ENCODE measurements around the gene CUZD1. TPM values are rescaled to one million over a fixed set of nuclear protein-coding genes. Genes with fewer than 3 reads are reported as not detected.

CUZD1 gene
- total RNA-seq, 1 donor from 2014 or later: 0.43 TPM

GRCh38 chr10:122835908-122836307 lies 9.7 kb downstream of the CUZD1 start:
- Histone ChIP-seq H2AFZ (replicated peaks) (no peak overlapping the region), H3K27ac (no peak overlapping the region), H3K4me2 (no peak overlapping the region), H3K9me3 (ENCODE audit: low read depth) (no peaks in the 10 kb centered on the region), H3K36me3 (no peaks in the 10 kb centered on the region), H3K4me3 (no peak overlapping the region), H3F3A (ENCODE audit: low read depth) (no peaks in the 10 kb centered on the region), H3K79me2 (ENCODE audit: low read depth) (no peaks in the 10 kb centered on the region), H4K20me1 (ENCODE audit: low read depth) (no peaks in the 10 kb centered on the region), H3K27me3 (no peaks in the 10 kb centered on the region), H3K4me1 (peaks cover 4% of the 10 kb centered on the region), H3K9ac (no peak overlapping the region)
- Mint-ChIP-seq H3K27ac (no peak overlapping the region), H3K36me3 (no peaks in the 10 kb centered on the region), H3K4me3 (no peak overlapping the region), H3K9me3 (no peaks in the 10 kb centered on the region), H3K4me1 (no peaks in the 10 kb centered on the region), H3K27me3 (ENCODE audit: insufficient read depth, low read depth) (no peaks in the 10 kb centered on the region)
- DNase-seq (ENCODE audit: low spot score): no peak
- TF ChIP-seq EZH2phosphoT487 (IDR thresholded peaks at IDR 0.05) (no peak), EZH2 (IDR thresholded peaks at IDR 0.05) (no peak)
- TF ChIP-seq, protein P1, sequence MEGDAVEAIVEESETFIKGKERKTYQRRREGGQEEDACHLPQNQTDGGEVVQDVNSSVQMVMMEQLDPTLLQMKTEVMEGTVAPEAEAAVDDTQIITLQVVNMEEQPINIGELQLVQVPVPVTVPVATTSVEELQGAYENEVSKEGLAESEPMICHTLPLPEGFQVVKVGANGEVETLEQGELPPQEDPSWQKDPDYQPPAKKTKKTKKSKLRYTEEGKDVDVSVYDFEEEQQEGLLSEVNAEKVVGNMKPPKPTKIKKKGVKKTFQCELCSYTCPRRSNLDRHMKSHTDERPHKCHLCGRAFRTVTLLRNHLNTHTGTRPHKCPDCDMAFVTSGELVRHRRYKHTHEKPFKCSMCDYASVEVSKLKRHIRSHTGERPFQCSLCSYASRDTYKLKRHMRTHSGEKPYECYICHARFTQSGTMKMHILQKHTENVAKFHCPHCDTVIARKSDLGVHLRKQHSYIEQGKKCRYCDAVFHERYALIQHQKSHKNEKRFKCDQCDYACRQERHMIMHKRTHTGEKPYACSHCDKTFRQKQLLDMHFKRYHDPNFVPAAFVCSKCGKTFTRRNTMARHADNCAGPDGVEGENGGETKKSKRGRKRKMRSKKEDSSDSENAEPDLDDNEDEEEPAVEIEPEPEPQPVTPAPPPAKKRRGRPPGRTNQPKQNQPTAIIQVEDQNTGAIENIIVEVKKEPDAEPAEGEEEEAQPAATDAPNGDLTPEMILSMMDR (IDR thresholded peaks at IDR 0.05): no peak

GRCh38 chr10:122830965-122831353 lies 14.7 kb downstream of the CUZD1 start:
- no peak overlapping the region for H3K27ac Mint-ChIP-seq
- H2AFZ ChIP-seq (replicated peaks): no peak overlapping the region
- H3K4me1 ChIP-seq: peaks cover 4% of the 10 kb centered on the region
- no peak overlapping the region for H3K4me3 ChIP-seq
- H3K27me3 Mint-ChIP-seq (ENCODE audit: insufficient read depth, low read depth): peaks cover 3% of the 10 kb centered on the region
- H3K9me3 ChIP-seq (ENCODE audit: low read depth): no peaks in the 10 kb centered on the region
- H3K4me1 Mint-ChIP-seq: no peaks in the 10 kb centered on the region
- no peak overlapping the region for H3K9ac ChIP-seq
- no peaks in the 10 kb centered on the region for H3F3A ChIP-seq (ENCODE audit: low read depth)
- H3K27ac ChIP-seq: no peak overlapping the region
- H3K36me3 Mint-ChIP-seq: no peaks in the 10 kb centered on the region
- no peak overlapping the region for H3K4me2 ChIP-seq
- TF ChIP-seq EZH2phosphoT487 (IDR thresholded peaks at IDR 0.05): no peak
- TF ChIP-seq, protein P1 (IDR thresholded peaks at IDR 0.05): no peak
- TF ChIP-seq EZH2 (IDR thresholded peaks at IDR 0.05): no peak
- no peaks in the 10 kb centered on the region for H3K36me3 ChIP-seq
- DNase-seq (ENCODE audit: low spot score): no peak
- no peak overlapping the region for H3K4me3 Mint-ChIP-seq
- H4K20me1 ChIP-seq (ENCODE audit: low read depth): no peaks in the 10 kb centered on the region
- no peaks in the 10 kb centered on the region for H3K79me2 ChIP-seq (ENCODE audit: low read depth)
- no peaks in the 10 kb centered on the region for H3K27me3 ChIP-seq
- no peaks in the 10 kb centered on the region for H3K9me3 Mint-ChIP-seq

DNA sequence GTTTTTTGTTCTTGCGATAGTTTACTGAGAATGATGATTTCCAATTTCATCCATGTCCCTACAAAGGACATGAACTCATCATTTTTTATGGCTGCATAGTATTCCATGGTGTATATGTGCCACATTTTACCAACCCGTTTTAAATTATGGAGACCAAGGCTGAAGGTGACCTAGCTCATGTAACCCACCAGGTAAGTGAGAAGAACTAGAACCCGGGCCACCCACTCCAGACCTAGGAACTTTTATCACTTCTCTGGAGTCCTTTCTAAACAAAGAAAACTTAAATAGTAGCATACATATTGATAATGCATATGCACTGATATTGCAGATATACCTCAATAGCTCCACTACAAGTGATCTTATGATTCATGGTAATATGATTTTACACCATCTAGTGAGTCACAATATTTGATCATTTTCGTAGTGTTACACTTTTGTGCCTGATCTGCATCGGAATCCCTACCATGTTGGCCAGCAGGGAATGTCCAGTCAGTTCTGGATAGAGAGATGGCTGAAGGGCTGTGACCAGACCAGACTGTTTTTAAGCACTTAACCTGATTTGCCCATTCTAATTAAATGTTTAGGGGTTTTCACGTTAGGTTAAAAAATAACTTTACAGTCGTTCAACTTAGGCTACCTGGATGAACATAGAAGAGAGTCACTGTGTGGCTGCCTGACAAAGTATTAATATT lies 15.2 kb downstream of the CUZD1 start:
- no peaks in the 10 kb centered on the region for H3K36me3 ChIP-seq
- no peaks in the 10 kb centered on the region for H4K20me1 ChIP-seq (ENCODE audit: low read depth)
- no peaks in the 10 kb centered on the region for H3K9me3 ChIP-seq (ENCODE audit: low read depth)
- H3K27me3 ChIP-seq: no peaks in the 10 kb centered on the region
- Mint-ChIP-seq H3K4me3 (no peak overlapping the region), H3K4me1 (no peaks in the 10 kb centered on the region), H3K9me3 (no peaks in the 10 kb centered on the region), H3K27me3 (ENCODE audit: insufficient read depth, low read depth) (peaks cover 3% of the 10 kb centered on the region), H3K36me3 (no peaks in the 10 kb centered on the region), H3K27ac (no peak overlapping the region)
- no peak overlapping the region for H3K4me2 ChIP-seq
- DNase-seq (ENCODE audit: low spot score): no peak
- no peak overlapping the region for H3K9ac ChIP-seq
- H3K79me2 ChIP-seq (ENCODE audit: low read depth): no peaks in the 10 kb centered on the region
- H3K4me3 ChIP-seq: no peak overlapping the region
- no peaks in the 10 kb centered on the region for H3F3A ChIP-seq (ENCODE audit: low read depth)
- no peak overlapping the region for H2AFZ ChIP-seq (replicated peaks)
- TF ChIP-seq EZH2phosphoT487 (IDR thresholded peaks at IDR 0.05): no peak
- TF ChIP-seq, protein P1 (IDR thresholded peaks at IDR 0.05): no peak
- TF ChIP-seq EZH2 (IDR thresholded peaks at IDR 0.05): no peak
- peaks cover 4% of the 10 kb centered on the region for H3K4me1 ChIP-seq
- H3K27ac ChIP-seq: no peak overlapping the region
